ENCODE results near the gene REG3G. TPM values are rescaled to one million over a fixed set of nuclear protein-coding genes. Genes with fewer than 3 reads are reported as not detected.

Gene REG3G
- polyA plus RNA-seq: not detected in 2 replicates

DNA sequence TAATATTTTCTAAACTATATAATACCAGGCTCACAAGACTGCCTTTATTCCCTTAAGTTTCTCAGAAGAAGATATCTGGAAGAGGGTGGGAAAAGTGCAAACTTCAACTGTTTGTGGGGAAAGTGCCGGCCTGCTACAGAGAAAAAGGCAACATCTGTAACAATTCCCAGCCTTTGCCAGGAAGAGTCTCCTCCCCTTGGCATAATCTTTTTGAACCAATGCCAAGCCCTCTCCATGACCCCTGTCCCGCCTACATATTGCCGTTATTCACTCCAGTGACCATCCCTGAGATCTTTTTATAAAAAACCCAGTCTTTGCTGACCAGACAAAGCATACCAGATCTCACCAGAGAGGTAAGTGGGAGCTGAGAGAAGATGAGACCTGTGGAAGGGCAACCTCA, at the start of gene REG3G:
REG3G (plus strand) TSS at position 282 of the 400 bp plus-strand sequence. CDS start 392 bp downstream, outside the sequence.

Other genes starting within 250 kb of the REG3G start
- gene REG1B, start 62.3 kb downstream of the REG3G start, polyA plus RNA-seq: not detected in 2 replicates
- gene REG1A, start 94.8 kb downstream of the REG3G start, polyA plus RNA-seq: not detected in 2 replicates
- gene REG3A, start 134.1 kb downstream of the REG3G start, polyA plus RNA-seq: not detected in 2 replicates